DND-41 (cell line): Measurements from ENCODE around the gene BAHCC1.

Source experiments
- ATAC-seq: fragments of 200-7000 bp; cut with Tn5 transposase; 3 replicates; pipeline ENCODE4 v1.9.1; 2021; ENCODE audit warnings: low read depth; ENCODE audit not compliant: insufficient read depth
- DNase-seq: peaks from one replicate; pipeline ENCODE4 v3.0.0-alpha.2; 2020
- H2AFZ ChIP-seq: 2 replicates; pipeline ENCODE4 v1.6.0; 2012; ENCODE audit warnings: low read depth, low read length
- H3K27ac ChIP-seq: 2 replicates; pipeline ENCODE4 v1.5.1; 2012; ENCODE audit warnings: low read length, inconsistent platforms
- H3K27me3 ChIP-seq: fragments of 200-600 bp; sonication (generic); 2 replicates; pipeline ENCODE4 v1.6.0; 2012; ENCODE audit warnings: low read length, mild to moderate bottlenecking, inconsistent platforms; ENCODE audit not compliant: insufficient read depth, poor library complexity
- H3K36me3 ChIP-seq: 2 replicates; pipeline ENCODE4 v1.5.1; 2012; ENCODE audit warnings: low read length, inconsistent platforms; ENCODE audit not compliant: insufficient read depth
- H3K4me1 ChIP-seq: 2 replicates; pipeline ENCODE4 v1.5.1; 2012; ENCODE audit warnings: mild to moderate bottlenecking, low read length; ENCODE audit not compliant: insufficient read depth
- H3K4me2 ChIP-seq: 2 replicates; pipeline ENCODE4 v1.6.0; 2012; ENCODE audit warnings: mild to moderate bottlenecking, moderate library complexity, low read length, inconsistent platforms; ENCODE audit not compliant: insufficient read depth
- H3K4me3 ChIP-seq, 2 experiments: fragments of 200-600 bp in 1 of 2; shearing (Covaris generic) in 1 of 2; 2 replicates each; pipeline ENCODE4 v1.5.1; 2012 to 2016; ENCODE audit warnings: inconsistent platforms in 2 of 2, low read length in 2 of 2, mild to moderate bottlenecking in 2 of 2, low read depth in 1 of 2, moderate library complexity in 1 of 2
- H3K79me2 ChIP-seq: 2 replicates; pipeline ENCODE4 v1.6.0; 2012; ENCODE audit warnings: low read length, inconsistent platforms; ENCODE audit not compliant: insufficient read depth
- H3K9ac ChIP-seq: 2 replicates; pipeline ENCODE4 v1.6.0; 2012; ENCODE audit warnings: low read depth, mild to moderate bottlenecking, inconsistent platforms, low read length, moderate library complexity
- H3K9me3 ChIP-seq: 2 replicates; pipeline ENCODE4 v1.5.1; 2012; ENCODE audit warnings: low read length, moderate library complexity, mild to moderate bottlenecking, inconsistent platforms; ENCODE audit not compliant: insufficient read depth, severe bottlenecking
- H4K20me1 ChIP-seq: 2 replicates; pipeline ENCODE4 v1.6.0; 2012; ENCODE audit warnings: low read length; ENCODE audit not compliant: insufficient read depth
- EZH2 ChIP-seq: IDR thresholded peaks from 3 replicates; pipeline ENCODE4 v1.6.1; 2012; ENCODE audit warnings: borderline replicate concordance, low read depth, mild to moderate bottlenecking, moderate library complexity, low read length, inconsistent platforms; ENCODE audit not compliant: severe bottlenecking
- TF ChIP-seq, protein P1 (sequence below): IDR thresholded peaks from 2 replicates; pipeline ENCODE4 v1.5.1; 2012; ENCODE audit warnings: borderline replicate concordance, low read length, moderate library complexity, mild to moderate bottlenecking; ENCODE audit not compliant: poor library complexity, severe bottlenecking; ENCODE audit errors: extremely low read depth

BAHCC1 gene

DNA sequence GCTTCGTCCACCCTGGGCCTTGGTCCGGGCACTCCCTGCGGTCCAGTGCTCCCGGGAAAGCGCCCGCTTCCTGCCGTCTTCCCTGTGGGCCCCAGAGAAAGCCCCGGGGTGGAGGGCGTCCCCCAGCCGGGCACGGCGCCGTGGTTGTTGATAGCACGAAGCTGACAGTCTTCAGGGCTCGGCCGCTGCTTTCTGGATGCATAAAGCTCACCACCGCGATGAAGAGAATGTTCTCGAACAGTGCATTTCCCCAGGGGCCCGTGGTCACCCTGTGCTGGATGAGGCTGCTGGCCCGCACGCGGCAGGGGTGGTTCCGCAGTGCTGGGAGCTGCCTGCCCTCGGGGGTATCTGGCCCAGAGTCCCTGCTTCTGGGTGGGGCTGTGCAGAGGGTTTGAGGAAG is 53.2 kb downstream of the BAHCC1 start:
- no peak overlapping the region for H2AFZ ChIP-seq
- H3K9ac ChIP-seq, result no peak overlapping the region
- no peak for ATAC-seq
- no peaks in the 10 kb centered on the region for H3K4me1 ChIP-seq
- H3K27ac ChIP-seq, result no peak overlapping the region
- TF ChIP-seq, protein P1, sequence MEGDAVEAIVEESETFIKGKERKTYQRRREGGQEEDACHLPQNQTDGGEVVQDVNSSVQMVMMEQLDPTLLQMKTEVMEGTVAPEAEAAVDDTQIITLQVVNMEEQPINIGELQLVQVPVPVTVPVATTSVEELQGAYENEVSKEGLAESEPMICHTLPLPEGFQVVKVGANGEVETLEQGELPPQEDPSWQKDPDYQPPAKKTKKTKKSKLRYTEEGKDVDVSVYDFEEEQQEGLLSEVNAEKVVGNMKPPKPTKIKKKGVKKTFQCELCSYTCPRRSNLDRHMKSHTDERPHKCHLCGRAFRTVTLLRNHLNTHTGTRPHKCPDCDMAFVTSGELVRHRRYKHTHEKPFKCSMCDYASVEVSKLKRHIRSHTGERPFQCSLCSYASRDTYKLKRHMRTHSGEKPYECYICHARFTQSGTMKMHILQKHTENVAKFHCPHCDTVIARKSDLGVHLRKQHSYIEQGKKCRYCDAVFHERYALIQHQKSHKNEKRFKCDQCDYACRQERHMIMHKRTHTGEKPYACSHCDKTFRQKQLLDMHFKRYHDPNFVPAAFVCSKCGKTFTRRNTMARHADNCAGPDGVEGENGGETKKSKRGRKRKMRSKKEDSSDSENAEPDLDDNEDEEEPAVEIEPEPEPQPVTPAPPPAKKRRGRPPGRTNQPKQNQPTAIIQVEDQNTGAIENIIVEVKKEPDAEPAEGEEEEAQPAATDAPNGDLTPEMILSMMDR, result no peak
- TF ChIP-seq EZH2, result no peak
- no peaks in the 10 kb centered on the region for H3K9me3 ChIP-seq
- no peak overlapping the region for H3K4me3 ChIP-seq
- H3K27me3 ChIP-seq, result no peaks in the 10 kb centered on the region
- H3K36me3 ChIP-seq, result no peaks in the 10 kb centered on the region
- DNase-seq, result no peak
- H4K20me1 ChIP-seq, result no peaks in the 10 kb centered on the region
- H3K79me2 ChIP-seq, result no peaks in the 10 kb centered on the region
- H3K4me2 ChIP-seq, result no peak overlapping the region

GRCh38 chr17:81448950-81449349 is 53.7 kb downstream of the BAHCC1 start:
- H3K27ac ChIP-seq, result no peak overlapping the region
- H3K79me2 ChIP-seq, result no peaks in the 10 kb centered on the region
- H3K4me1 ChIP-seq, result 0 out of 2 replicates have a peak, but pooled peaks cover 5% of the 10 kb centered on the region
- no peak for DNase-seq
- no peaks in the 10 kb centered on the region for H3K9me3 ChIP-seq
- H3K4me3 ChIP-seq, result no peak overlapping the region
- no peak overlapping the region for H3K4me2 ChIP-seq
- H4K20me1 ChIP-seq, result no peaks in the 10 kb centered on the region
- H3K9ac ChIP-seq, result no peak overlapping the region
- H3K27me3 ChIP-seq, result no peaks in the 10 kb centered on the region
- H3K36me3 ChIP-seq, result no peaks in the 10 kb centered on the region
- ATAC-seq, result no peak
- TF ChIP-seq EZH2, result no peak
- TF ChIP-seq, protein P1, result no peak
- H2AFZ ChIP-seq, result no peak overlapping the region

DNA sequence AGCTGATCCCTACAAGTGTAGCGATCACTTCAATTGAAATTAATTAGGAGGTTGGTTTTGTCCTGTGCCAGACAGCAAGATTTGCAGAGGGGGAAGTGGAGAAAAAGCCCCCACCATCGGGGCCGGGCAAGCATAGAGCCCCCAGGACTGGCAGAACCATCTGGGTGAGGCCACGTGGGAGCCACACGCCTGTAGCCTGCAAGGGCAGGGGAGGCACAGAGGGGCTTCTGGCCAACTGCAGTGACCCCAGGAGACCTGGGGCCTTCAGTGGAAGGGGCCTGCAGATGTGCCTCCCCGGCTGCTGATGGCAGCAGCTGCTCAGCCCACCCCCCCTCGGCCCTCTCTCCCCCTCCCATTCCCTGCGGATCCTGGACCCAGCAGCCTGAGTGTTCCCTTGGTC is 54.1 kb downstream of the BAHCC1 start:
- 0 out of 2 replicates have a peak, but pooled peaks cover 5% of the 10 kb centered on the region for H3K4me1 ChIP-seq
- DNase-seq, result no peak
- TF ChIP-seq, protein P1, result no peak
- TF ChIP-seq EZH2, result no peak
- no peak overlapping the region for H3K4me3 ChIP-seq
- H3K27ac ChIP-seq, result no peak overlapping the region
- H3K36me3 ChIP-seq, result no peaks in the 10 kb centered on the region
- no peak for ATAC-seq
- no peaks in the 10 kb centered on the region for H3K9me3 ChIP-seq
- H4K20me1 ChIP-seq, result no peaks in the 10 kb centered on the region
- H2AFZ ChIP-seq, result no peak overlapping the region
- H3K79me2 ChIP-seq, result no peaks in the 10 kb centered on the region
- no peak overlapping the region for H3K4me2 ChIP-seq
- no peaks in the 10 kb centered on the region for H3K27me3 ChIP-seq
- H3K9ac ChIP-seq, result no peak overlapping the region

DNA sequence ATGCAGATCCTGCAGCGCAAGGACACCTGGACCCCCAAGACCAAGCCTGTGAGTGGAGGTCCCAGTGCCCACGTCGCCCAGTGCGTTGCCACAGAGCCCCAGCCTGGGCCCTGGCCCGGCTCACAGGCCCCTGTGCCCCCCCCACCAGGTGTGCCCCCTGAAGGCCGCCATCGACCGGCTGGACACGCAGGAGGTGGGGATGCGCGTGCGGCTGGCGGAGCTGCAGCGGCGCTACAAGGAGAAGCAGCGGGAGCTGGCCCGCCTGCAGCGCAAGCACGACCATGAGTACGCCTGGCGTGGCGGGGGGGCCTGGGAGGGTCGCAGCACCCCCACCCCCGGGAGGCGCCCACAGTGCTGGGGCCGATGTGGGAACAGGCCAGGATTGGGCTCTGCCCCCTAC is 56.6 kb downstream of the BAHCC1 start:
- ATAC-seq (no peak), DNase-seq (no peak)
- no peak for TF ChIP-seq EZH2
- TF ChIP-seq, protein P1, result no peak
- no peaks in the 10 kb centered on the region for H3K36me3 ChIP-seq
- H3K9me3 ChIP-seq, result no peaks in the 10 kb centered on the region
- H3K4me1 ChIP-seq, result 0 out of 2 replicates have a peak, but pooled peaks cover 5% of the 10 kb centered on the region
- no peak overlapping the region for H3K4me3 ChIP-seq
- no peaks in the 10 kb centered on the region for H3K27me3 ChIP-seq
- no peak overlapping the region for H3K9ac ChIP-seq
- H3K4me2 ChIP-seq, result no peak overlapping the region
- no peak overlapping the region for H2AFZ ChIP-seq
- no peak overlapping the region for H3K27ac ChIP-seq
- H4K20me1 ChIP-seq, result no peaks in the 10 kb centered on the region
- no peaks in the 10 kb centered on the region for H3K79me2 ChIP-seq
